PFSK-1 (cell line): ENCODE results near the gene GMPPB.

Experiments
- POLR2AphosphoS5 ChIP-seq: IDR thresholded peaks from 2 replicates; pipeline ENCODE4 v1.6.1; 2012; ENCODE audit warnings: low read depth, mild to moderate bottlenecking, control low read depth, low read length, moderate library complexity
- SIN3A ChIP-seq: IDR thresholded peaks from 2 replicates; pipeline ENCODE4 v1.6.1; 2012; ENCODE audit warnings: mild to moderate bottlenecking, low read length, moderate library complexity, borderline replicate concordance; ENCODE audit not compliant: insufficient read depth

DNA sequence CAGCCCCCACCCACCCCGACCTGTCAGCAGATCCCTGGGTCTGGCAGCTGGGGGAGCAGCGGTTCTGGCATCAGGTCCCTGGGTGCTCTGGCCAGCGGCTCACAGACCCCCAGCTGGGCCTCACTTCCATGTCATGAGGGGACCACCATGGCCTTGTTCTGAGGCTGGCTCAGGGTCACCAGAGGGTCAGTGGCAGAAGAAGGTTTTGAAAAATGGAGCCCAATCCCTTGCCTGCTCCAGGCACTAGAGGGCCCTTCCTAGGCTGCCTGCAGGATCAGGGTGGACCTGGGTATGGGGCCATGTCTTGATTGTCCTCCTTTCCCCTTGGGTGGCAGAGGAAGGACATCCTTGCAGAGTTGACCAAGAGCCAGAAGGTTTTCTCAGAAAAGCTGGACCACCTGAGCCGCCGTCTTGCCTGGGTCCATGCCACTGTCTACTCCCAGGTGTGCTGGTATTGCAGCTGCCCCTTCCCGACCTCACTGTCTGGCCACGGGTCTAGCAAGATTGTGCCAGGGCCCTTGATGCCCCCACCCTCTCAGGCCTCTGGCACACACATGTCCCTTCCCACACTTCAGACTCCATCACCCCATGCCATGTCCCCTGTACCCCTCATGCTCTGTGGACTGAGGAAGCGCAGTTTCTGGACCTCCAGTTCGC is 17.2 kb downstream of the GMPPB start:
- no peak for TF ChIP-seq POLR2AphosphoS5
- no peak for TF ChIP-seq SIN3A
